Suprapubic skin (tissue), 4 donors: ENCODE data around the gene PYGB.

Experiments
- CTCF ChIP-seq, 2 donors: fragments of 200-600 bp in 1 of 2; fragments of 450-650 bp in 1 of 2; sonication (generic) in 1 of 2; IDR thresholded peaks; one replicate each; pipeline ENCODE4 v1.5.1; 2016 to 2019; ENCODE audit warnings: antibody characterized with exemption in 2 of 2, mild to moderate bottlenecking in 1 of 2, moderate library complexity in 1 of 2
- POLR2A ChIP-seq, 2 donors: fragments of 450-650 bp; IDR thresholded peaks; one replicate each; pipeline ENCODE4 v1.6.1; 2017; ENCODE audit warnings: antibody characterized with exemption in 2 of 2, mild to moderate bottlenecking in 2 of 2, moderate library complexity in 2 of 2
- POLR2AphosphoS5 ChIP-seq, 3 donors: sonication (generic); formaldehyde crosslinking; IDR thresholded peaks; one replicate each; pipeline ENCODE4 v1.6.1; 2017; ENCODE audit warnings: antibody characterized with exemption in 3 of 3

DNA sequence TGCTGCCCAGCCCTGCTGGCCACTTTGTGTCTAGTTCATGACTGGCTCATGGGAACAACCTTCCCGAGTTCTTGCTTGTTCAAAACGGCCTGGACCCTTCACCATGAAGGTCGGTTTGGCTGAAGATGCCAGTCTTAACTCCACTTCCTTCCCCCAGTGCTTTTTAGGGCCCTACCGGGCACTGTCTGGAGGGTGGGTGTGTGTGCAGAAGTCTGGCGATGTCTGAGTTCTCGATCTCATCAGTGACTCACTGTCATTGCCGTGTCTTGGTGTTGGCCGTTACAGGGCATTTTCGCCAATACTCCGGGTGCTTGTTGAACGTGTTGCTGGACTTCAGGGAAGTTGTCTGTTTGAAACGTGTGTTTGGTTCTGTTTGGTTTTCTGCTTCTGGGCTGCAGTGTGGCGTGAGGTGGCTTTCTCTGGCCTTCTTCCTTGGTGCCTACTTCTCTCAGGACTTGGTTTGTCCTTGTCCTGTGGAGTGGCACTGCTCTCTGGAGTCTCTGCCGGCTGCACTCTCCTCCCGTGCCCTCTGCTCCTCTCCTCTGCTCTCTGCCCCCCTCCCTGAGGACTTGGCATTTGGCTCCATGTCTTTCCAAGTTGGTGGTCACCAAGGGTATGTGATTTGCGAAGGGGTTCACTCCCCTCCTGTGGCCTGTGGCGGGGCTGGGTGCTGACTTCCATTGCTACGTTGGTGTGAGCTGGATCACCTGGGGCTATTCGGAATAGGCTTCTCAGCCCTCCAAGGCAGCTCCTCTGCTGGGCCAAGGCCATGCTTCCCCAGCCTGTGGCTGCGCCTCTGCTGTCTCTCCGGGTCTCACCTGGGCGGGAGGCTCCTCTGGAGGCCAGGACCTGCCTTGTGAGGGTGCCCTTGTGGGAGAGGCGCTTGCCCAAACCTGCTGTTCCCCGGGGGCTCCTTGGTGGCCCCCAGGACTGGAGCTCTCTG is 38.2 kb downstream of the PYGB start:
- TF ChIP-seq POLR2AphosphoS5 (IDR thresholded peaks at IDR 0.05) = no peak
- no peak for TF ChIP-seq POLR2A (IDR thresholded peaks at IDR 0.05)
- no peak for TF ChIP-seq CTCF (IDR thresholded peaks at IDR 0.05)
